ENCODE measurements around the gene FBN1. TPM values are rescaled to one million over a fixed set of nuclear protein-coding genes. Genes with fewer than 3 reads are reported as not detected.

FBN1 gene
- total RNA-seq, 1 donor from 2014 or later: 102 TPM

GRCh38 chr15:48416301-48416700 lies 229.2 kb downstream of the FBN1 start:
- peak overlapping the region; percentile 65 for H3K27ac ChIP-seq

GRCh38 chr15:48415036-48415886 lies 230.2 kb downstream of the FBN1 start:
- Histone ChIP-seq H3K27me3 (no peaks in the 10 kb centered on the region), H3K9me3 (no peaks in the 10 kb centered on the region), H3K4me1 (peaks cover 21% of the 10 kb centered on the region), H3K27ac (peak overlapping the region; percentile 65), H3K4me3 (no peak overlapping the region), H3K36me3 (peaks cover 0 to 32% of the 10 kb centered on the region in 2 donors)
- intact Hi-C loops (cut with DNase I): no loop called here
- no peak for TF ChIP-seq POLR2A (IDR thresholded peaks at IDR 0.05)
- peak in 1 of 2 donors; percentile 29 for TF ChIP-seq POLR2AphosphoS5 (IDR thresholded peaks at IDR 0.05; ENCODE audit: insufficient read depth in 1 of 2, low read depth in 1 of 2)
- DNase-seq (ENCODE audit: extremely low spot score in 2 of 2): no peak

More at GRCh38 chr15:48416301-48416700, 229.2 kb downstream of the FBN1 start:
- Histone ChIP-seq H3K9me3 (no peaks in the 10 kb centered on the region), H3K27me3 (no peaks in the 10 kb centered on the region), H3K4me1 (peaks cover 21% of the 10 kb centered on the region), H3K4me3 (no peak overlapping the region), H3K36me3 (peaks cover 0 to 34% of the 10 kb centered on the region in 2 donors)
- TF ChIP-seq, protein P1, sequence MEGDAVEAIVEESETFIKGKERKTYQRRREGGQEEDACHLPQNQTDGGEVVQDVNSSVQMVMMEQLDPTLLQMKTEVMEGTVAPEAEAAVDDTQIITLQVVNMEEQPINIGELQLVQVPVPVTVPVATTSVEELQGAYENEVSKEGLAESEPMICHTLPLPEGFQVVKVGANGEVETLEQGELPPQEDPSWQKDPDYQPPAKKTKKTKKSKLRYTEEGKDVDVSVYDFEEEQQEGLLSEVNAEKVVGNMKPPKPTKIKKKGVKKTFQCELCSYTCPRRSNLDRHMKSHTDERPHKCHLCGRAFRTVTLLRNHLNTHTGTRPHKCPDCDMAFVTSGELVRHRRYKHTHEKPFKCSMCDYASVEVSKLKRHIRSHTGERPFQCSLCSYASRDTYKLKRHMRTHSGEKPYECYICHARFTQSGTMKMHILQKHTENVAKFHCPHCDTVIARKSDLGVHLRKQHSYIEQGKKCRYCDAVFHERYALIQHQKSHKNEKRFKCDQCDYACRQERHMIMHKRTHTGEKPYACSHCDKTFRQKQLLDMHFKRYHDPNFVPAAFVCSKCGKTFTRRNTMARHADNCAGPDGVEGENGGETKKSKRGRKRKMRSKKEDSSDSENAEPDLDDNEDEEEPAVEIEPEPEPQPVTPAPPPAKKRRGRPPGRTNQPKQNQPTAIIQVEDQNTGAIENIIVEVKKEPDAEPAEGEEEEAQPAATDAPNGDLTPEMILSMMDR (IDR thresholded peaks at IDR 0.05): no peak
- TF ChIP-seq POLR2AphosphoS5 (IDR thresholded peaks at IDR 0.05; ENCODE audit: insufficient read depth in 1 of 2, low read depth in 1 of 2) (no peak), POLR2A (IDR thresholded peaks at IDR 0.05) (no peak)
- intact Hi-C loops (cut with DNase I): no loop called here
- no peak for DNase-seq (ENCODE audit: extremely low spot score in 2 of 2)

- peak overlapping the region; percentile 65 for H3K27ac ChIP-seq
Measured at GRCh38 chr15:48414015-48414414, 231.5 kb downstream of the FBN1 start.

GRCh38 chr15:48413304-48413703 lies 232.2 kb downstream of the FBN1 start:
- Histone ChIP-seq H3K36me3 (peaks cover 0 to 20% of the 10 kb centered on the region in 2 donors), H3K9me3 (no peaks in the 10 kb centered on the region), H3K4me1 (peaks cover 34% of the 10 kb centered on the region), H3K27me3 (no peaks in the 10 kb centered on the region), H3K4me3 (no peak overlapping the region), H3K27ac (peak overlapping the region; percentile 65)
- peak in 1 of 2 donors; percentile 83 for DNase-seq (ENCODE audit: extremely low spot score in 2 of 2)
- no peak for TF ChIP-seq POLR2A (IDR thresholded peaks at IDR 0.05)
- TF ChIP-seq, protein P1 (IDR thresholded peaks at IDR 0.05): no peak
- TF ChIP-seq POLR2AphosphoS5 (IDR thresholded peaks at IDR 0.05; ENCODE audit: insufficient read depth in 1 of 2, low read depth in 1 of 2): peak in 1 of 2 donors; percentile 19
- intact Hi-C loops (cut with DNase I): no loop called here

More at GRCh38 chr15:48414015-48414414, 231.5 kb downstream of the FBN1 start:
- no peaks in the 10 kb centered on the region for H3K27me3 ChIP-seq
- no peak for TF ChIP-seq POLR2A (IDR thresholded peaks at IDR 0.05)
- DNase-seq (ENCODE audit: extremely low spot score in 2 of 2): no peak
- peaks cover 26% of the 10 kb centered on the region for H3K4me1 ChIP-seq
- H3K9me3 ChIP-seq: no peaks in the 10 kb centered on the region
- intact Hi-C loops (cut with DNase I): no loop called here
- no peak overlapping the region for H3K4me3 ChIP-seq
- H3K36me3 ChIP-seq: peaks cover 0 to 24% of the 10 kb centered on the region in 2 donors

- H3K27me3 ChIP-seq: no peaks in the 10 kb centered on the region
- peaks cover 0 to 13% of the 10 kb centered on the region in 2 donors for H3K36me3 ChIP-seq
- DNase-seq (ENCODE audit: extremely low spot score in 2 of 2): peak in 1 of 2 donors; percentile 83
- peaks cover 42% of the 10 kb centered on the region for H3K4me1 ChIP-seq
- H3K9me3 ChIP-seq: no peaks in the 10 kb centered on the region
- TF ChIP-seq POLR2AphosphoS5 (IDR thresholded peaks at IDR 0.05; ENCODE audit: insufficient read depth in 1 of 2, low read depth in 1 of 2) (no peak), POLR2A (IDR thresholded peaks at IDR 0.05) (no peak)
- TF ChIP-seq, protein P1 (IDR thresholded peaks at IDR 0.05): no peak
- intact Hi-C loops (cut with DNase I): no loop called here
- peak overlapping the region; percentile 65 for H3K27ac ChIP-seq
- H3K4me3 ChIP-seq: no peak overlapping the region
Measured at GRCh38 chr15:48411971-48412591, 233.4 kb downstream of the FBN1 start.

Data from vagina (tissue), 2 donors.